HCT116 (cell line): Measurements from ENCODE around the gene RIMS4. TPM values are rescaled to one million over a fixed set of nuclear protein-coding genes. Genes with fewer than 3 reads are reported as not detected.

ENCODE experiments used
- ATAC-seq: fragments of 200-7000 bp; cut with Tn5 transposase; 2 replicates; pipeline ENCODE4 v1.9.1; 2020; ENCODE audit warnings: mild to moderate bottlenecking, moderate library complexity
- BruUV-seq: library from RNA; stranded (reverse); fragments of 400-500 nt; replicated peaks from 2 replicates; lab custom pipeline; 2021; lab: Mats Ljungman, UMichigan
- CTCF ChIA-PET: fragments of 300-600 bp; sonication (Branson Sonifier 250); formaldehyde crosslinking; loops from one replicate; lab custom pipeline; 2021; ENCODE audit warnings: antibody characterized with exemption; lab: Charles Lee
- POLR2A ChIA-PET: fragments of 300-600, 350-600 bp; sonication (Branson Sonifier 250); formaldehyde crosslinking; loops from one replicate; lab custom pipeline; 2021; ENCODE audit warnings: antibody characterized with exemption; lab: Charles Lee
- RAD21 ChIA-PET, 2 experiments: fragments of 300-600 bp; sonication (Branson Sonifier 250); formaldehyde crosslinking; loops; one replicate each; lab custom pipeline; 2023; ENCODE audit warnings: low total read pairs in 2 of 2; ENCODE audit not compliant: uncharacterized antibody in 2 of 2, unreplicated experiment in 2 of 2, low non-redundant PET in 1 of 2; lab: Charles Lee
- DNase-seq: peaks from one replicate; pipeline ENCODE4 v3.0.0-alpha.2; 2010; ENCODE audit warnings: low read depth, low spot score
- H2AFZ ChIP-seq: fragments of 200-600 bp; shearing (Covaris generic), sonication (generic); 2 replicates; pipeline ENCODE4 v1.6.1; 2017; ENCODE audit warnings: low read depth, mixed run types, mixed read lengths, antibody characterized with exemption, low read length; ENCODE audit not compliant: poor library complexity, severe bottlenecking
- H3K27ac ChIP-seq: 2 replicates; pipeline ENCODE4 v1.5.1; 2012; ENCODE audit warnings: low read depth, low read length
- H3K27me3 ChIP-seq: fragments of 200-600 bp; sonication (generic); 2 replicates; pipeline ENCODE4 v1.6.1; 2016; ENCODE audit warnings: mixed run types, low read length, mixed read lengths; ENCODE audit not compliant: insufficient read depth
- H3K36me3 ChIP-seq, 2 experiments: fragments of 200-500 bp in 1 of 2; fragments of 200-600 bp in 1 of 2; sonication (Bioruptor generic) in 1 of 2; sonication (generic) in 1 of 2; 2 replicates each; pipeline versions ENCODE4 v1.5.1 to v1.6.1; 2014 to 2016; ENCODE audit warnings: low read length in 2 of 2, inconsistent platforms in 1 of 2, mixed read lengths in 1 of 2, mixed run types in 1 of 2; ENCODE audit not compliant: insufficient read depth in 2 of 2, control insufficient read depth in 1 of 2
- H3K4me1 ChIP-seq, 2 experiments: fragments of 200-600 bp in 1 of 2; sonication (generic) in 1 of 2; 2 replicates each; pipeline versions ENCODE4 v1.5.1 to v1.6.1; 2012 to 2017; ENCODE audit warnings: low read length in 2 of 2, inconsistent platforms in 1 of 2, mild to moderate bottlenecking in 1 of 2, mixed read lengths in 1 of 2, mixed run types in 1 of 2, moderate library complexity in 1 of 2; ENCODE audit not compliant: insufficient read depth in 2 of 2, control insufficient read depth in 1 of 2
- H3K4me2 ChIP-seq: fragments of 200-600 bp; sonication (generic); 2 replicates; pipeline ENCODE4 v1.6.1; 2017; ENCODE audit warnings: mixed run types, low read length, mixed read lengths
- H3K4me3 ChIP-seq, 2 experiments: fragments of 200-600 bp in 1 of 2; sonication (generic) in 1 of 2; replicated peaks in 1 of 2; 2 replicates each; pipeline ENCODE4 v1.5.1; 2011 to 2016; ENCODE audit warnings: low read length in 2 of 2, control low read depth in 1 of 2, low read depth in 1 of 2, mild to moderate bottlenecking in 1 of 2, mixed read lengths in 1 of 2, mixed run types in 1 of 2
- H3K79me2 ChIP-seq: fragments of 200-600 bp; sonication (generic); 2 replicates; pipeline ENCODE4 v1.6.1; 2017; ENCODE audit warnings: mild to moderate bottlenecking, mixed run types, low read length, moderate library complexity, mixed read lengths; ENCODE audit not compliant: insufficient read depth
- H3K9ac ChIP-seq: fragments of 200-600 bp; sonication (generic); 2 replicates; pipeline ENCODE4 v1.6.1; 2016; ENCODE audit warnings: low read length, mixed read lengths
- H3K9me2 ChIP-seq: fragments of 200-600 bp; sonication (generic), shearing (Covaris generic); 2 replicates; pipeline ENCODE4 v1.6.1; 2017; ENCODE audit warnings: mixed run types, mild to moderate bottlenecking, moderate library complexity; ENCODE audit not compliant: insufficient read depth
- H3K9me3 ChIP-seq, 2 experiments: fragments of 200-500 bp in 1 of 2; fragments of 200-600 bp in 1 of 2; sonication (Bioruptor generic) in 1 of 2; sonication (generic) in 1 of 2; 2 replicates each; pipeline ENCODE4 v1.6.1; 2014 to 2017; ENCODE audit warnings: low read length in 2 of 2, mixed read lengths in 2 of 2, inconsistent platforms in 1 of 2, low read depth in 1 of 2, mild to moderate bottlenecking in 1 of 2, mixed run types in 1 of 2, moderate library complexity in 1 of 2; ENCODE audit not compliant: control insufficient read depth in 1 of 2, insufficient read depth in 1 of 2
- H4K20me1 ChIP-seq: fragments of 200-600 bp; sonication (generic), shearing (Covaris generic); 2 replicates; pipeline ENCODE4 v1.6.1; 2017; ENCODE audit warnings: mixed run types, mild to moderate bottlenecking, moderate library complexity; ENCODE audit not compliant: insufficient read depth
- ATF3 ChIP-seq: IDR thresholded peaks from 2 replicates; pipeline ENCODE4 v1.6.1; 2012
- CBX3 ChIP-seq: IDR thresholded peaks from 2 replicates; pipeline ENCODE4 v1.6.1; 2012; ENCODE audit warnings: low read depth
- CEBPB ChIP-seq: IDR thresholded peaks from 2 replicates; pipeline ENCODE4 v1.6.1; 2012; ENCODE audit warnings: low read depth
- EGR1 ChIP-seq: IDR thresholded peaks from 2 replicates; pipeline ENCODE4 v1.6.1; 2012; ENCODE audit warnings: low read depth
- EZH2 ChIP-seq: fragments of 200-600 bp; sonication (generic); IDR thresholded peaks from 2 replicates; pipeline ENCODE4 v1.6.1; 2017; ENCODE audit warnings: antibody characterized with exemption, mixed run types
- EZH2phosphoT487 ChIP-seq: fragments of 200-600 bp; IDR thresholded peaks from 2 replicates; pipeline ENCODE4 v1.6.1; 2018; ENCODE audit warnings: antibody characterized with exemption, borderline replicate concordance
- POLR2AphosphoS5 ChIP-seq: IDR thresholded peaks from 2 replicates; pipeline ENCODE4 v1.6.1; 2011; ENCODE audit warnings: mild to moderate bottlenecking, low read depth, low read length, moderate library complexity
- RAD21 ChIP-seq: IDR thresholded peaks from 2 replicates; pipeline ENCODE4 v1.6.1; 2012; ENCODE audit warnings: low read depth, mild to moderate bottlenecking
- SIN3A ChIP-seq: IDR thresholded peaks from 2 replicates; pipeline ENCODE4 v1.6.1; 2012; ENCODE audit warnings: low read depth
- SRF ChIP-seq: IDR thresholded peaks from 2 replicates; pipeline ENCODE4 v1.6.1; 2012; ENCODE audit warnings: low read depth
- ZBTB33 ChIP-seq: IDR thresholded peaks from 2 replicates; pipeline ENCODE4 v1.6.1; 2011; ENCODE audit warnings: mild to moderate bottlenecking, low read length, moderate library complexity; ENCODE audit not compliant: insufficient replicate concordance; ENCODE audit errors: extremely low read depth
- ZFX ChIP-seq: fragments of 450-650 bp; IDR thresholded peaks from 2 replicates; pipeline ENCODE4 v1.6.1; 2017
- ZNF274 ChIP-seq: fragments of 200-500 bp; sonication (Bioruptor generic); IDR thresholded peaks from 2 replicates; pipeline ENCODE4 v1.6.1; 2014; ENCODE audit warnings: mild to moderate bottlenecking, low read depth, low read length, inconsistent platforms
- intact Hi-C: fragments of 100-400 bp; cut with micrococcal nuclease; formaldehyde crosslinking; loops from 2 replicates; pipeline ENCODE4 v1.10.0; 2022
- total RNA-seq: library from RNA; stranded (reverse); gene quantifications from one replicate; pipeline ENCODE4 v1.2.1, GENCODE V29; 2021; ENCODE audit not compliant: unreplicated experiment
- TF ChIP-seq, protein P1 (sequence below): IDR thresholded peaks from 2 replicates; pipeline ENCODE4 v1.6.1; 2012; ENCODE audit warnings: low read depth
- TF ChIP-seq, protein P2 (sequence below): IDR thresholded peaks from 2 replicates; pipeline ENCODE4 v1.6.1; 2012
- TF ChIP-seq, protein P3 (sequence below), 3 experiments: fragments of 200-600 bp in 1 of 3; sonication (generic) in 1 of 3; IDR thresholded peaks in 2 of 3; conservative IDR thresholded peaks in 1 of 3; 2 replicates each; pipeline ENCODE4 v1.5.1; 2012 to 2017; ENCODE audit warnings: low read depth in 2 of 3, low read length in 2 of 3, antibody characterized with exemption in 1 of 3, borderline replicate concordance in 1 of 3, control low read depth in 1 of 3, mild to moderate bottlenecking in 1 of 3, mixed read lengths in 1 of 3, mixed run types in 1 of 3, moderate library complexity in 1 of 3; ENCODE audit not compliant: insufficient read depth in 1 of 3

RIMS4 gene
- total RNA-seq, 1 experiment from 2014 or later, result 0.05 TPM

DNA sequence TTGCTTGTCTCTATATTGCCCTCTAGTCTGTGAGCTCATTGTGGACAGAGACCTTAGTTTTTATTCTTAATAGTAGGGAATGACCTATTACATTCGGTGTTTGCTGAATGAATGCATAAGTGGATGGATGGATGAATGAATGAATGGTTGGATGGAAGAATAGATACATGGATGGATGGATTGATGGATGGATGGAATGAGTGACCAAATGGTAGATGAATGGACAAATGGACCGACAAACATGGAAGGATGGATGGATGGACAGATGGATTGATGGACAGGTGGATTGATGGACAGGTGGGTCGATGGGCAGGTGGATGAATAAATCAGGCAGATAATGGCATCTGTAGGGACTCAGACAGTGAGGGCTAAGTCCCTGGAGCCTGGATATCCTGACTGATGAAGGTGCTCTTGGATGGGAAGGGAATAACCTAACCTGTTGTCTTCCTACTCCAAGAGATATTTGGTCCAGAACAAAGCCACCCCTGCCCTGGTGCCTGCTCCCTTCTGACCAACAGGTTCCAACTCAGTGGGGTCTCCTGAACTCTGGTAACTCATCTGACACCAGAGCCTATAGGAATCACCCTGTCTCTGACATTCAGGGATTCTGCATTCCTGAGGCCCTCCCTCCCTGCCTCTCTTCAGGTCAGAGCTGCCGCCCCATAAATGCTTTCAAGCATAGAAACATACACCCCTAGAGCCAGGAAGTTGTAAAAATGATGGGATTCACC is 104.8 kb downstream of the RIMS4 start:
- Histone ChIP-seq H3K36me3 (no peaks in the 10 kb centered on the region), H3K9me3 (no peaks in the 10 kb centered on the region), H3K27ac (no peak overlapping the region), H3K4me3 (no peak overlapping the region), H3K4me1 (peaks cover 11 to 20% of the 10 kb centered on the region in 2 experiments; a peak in 3 of 4 replicates), H3K4me2 (no peak overlapping the region), H2AFZ (no peak overlapping the region), H3K79me2 (no peaks in the 10 kb centered on the region), H3K9me2 (no peaks in the 10 kb centered on the region), H4K20me1 (no peaks in the 10 kb centered on the region), H3K9ac (no peak overlapping the region), H3K27me3 (no peaks in the 10 kb centered on the region)
- BruUV-seq, result no TSS peak
- ChIA-PET POLR2A (no interaction called here), CTCF (no interaction called here), RAD21 (no interaction called here)
- intact Hi-C loops, result no loop called here
- DNase-seq (no peak), ATAC-seq (no peak)
- TF ChIP-seq POLR2AphosphoS5 (no peak), EGR1 (no peak), ATF3 (no peak), EZH2 (no peak), EZH2phosphoT487 (no peak), CBX3 (no peak), RAD21 (no peak), ZBTB33 (no peak), SIN3A (no peak), ZNF274 (no peak), SRF (no peak), ZFX (no peak), CEBPB (no peak)
- TF ChIP-seq, protein P1, sequence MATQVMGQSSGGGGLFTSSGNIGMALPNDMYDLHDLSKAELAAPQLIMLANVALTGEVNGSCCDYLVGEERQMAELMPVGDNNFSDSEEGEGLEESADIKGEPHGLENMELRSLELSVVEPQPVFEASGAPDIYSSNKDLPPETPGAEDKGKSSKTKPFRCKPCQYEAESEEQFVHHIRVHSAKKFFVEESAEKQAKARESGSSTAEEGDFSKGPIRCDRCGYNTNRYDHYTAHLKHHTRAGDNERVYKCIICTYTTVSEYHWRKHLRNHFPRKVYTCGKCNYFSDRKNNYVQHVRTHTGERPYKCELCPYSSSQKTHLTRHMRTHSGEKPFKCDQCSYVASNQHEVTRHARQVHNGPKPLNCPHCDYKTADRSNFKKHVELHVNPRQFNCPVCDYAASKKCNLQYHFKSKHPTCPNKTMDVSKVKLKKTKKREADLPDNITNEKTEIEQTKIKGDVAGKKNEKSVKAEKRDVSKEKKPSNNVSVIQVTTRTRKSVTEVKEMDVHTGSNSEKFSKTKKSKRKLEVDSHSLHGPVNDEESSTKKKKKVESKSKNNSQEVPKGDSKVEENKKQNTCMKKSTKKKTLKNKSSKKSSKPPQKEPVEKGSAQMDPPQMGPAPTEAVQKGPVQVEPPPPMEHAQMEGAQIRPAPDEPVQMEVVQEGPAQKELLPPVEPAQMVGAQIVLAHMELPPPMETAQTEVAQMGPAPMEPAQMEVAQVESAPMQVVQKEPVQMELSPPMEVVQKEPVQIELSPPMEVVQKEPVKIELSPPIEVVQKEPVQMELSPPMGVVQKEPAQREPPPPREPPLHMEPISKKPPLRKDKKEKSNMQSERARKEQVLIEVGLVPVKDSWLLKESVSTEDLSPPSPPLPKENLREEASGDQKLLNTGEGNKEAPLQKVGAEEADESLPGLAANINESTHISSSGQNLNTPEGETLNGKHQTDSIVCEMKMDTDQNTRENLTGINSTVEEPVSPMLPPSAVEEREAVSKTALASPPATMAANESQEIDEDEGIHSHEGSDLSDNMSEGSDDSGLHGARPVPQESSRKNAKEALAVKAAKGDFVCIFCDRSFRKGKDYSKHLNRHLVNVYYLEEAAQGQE, result no peak
- TF ChIP-seq, protein P2, sequence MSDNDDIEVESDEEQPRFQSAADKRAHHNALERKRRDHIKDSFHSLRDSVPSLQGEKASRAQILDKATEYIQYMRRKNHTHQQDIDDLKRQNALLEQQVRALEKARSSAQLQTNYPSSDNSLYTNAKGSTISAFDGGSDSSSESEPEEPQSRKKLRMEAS, result no peak
- TF ChIP-seq, protein P3, sequence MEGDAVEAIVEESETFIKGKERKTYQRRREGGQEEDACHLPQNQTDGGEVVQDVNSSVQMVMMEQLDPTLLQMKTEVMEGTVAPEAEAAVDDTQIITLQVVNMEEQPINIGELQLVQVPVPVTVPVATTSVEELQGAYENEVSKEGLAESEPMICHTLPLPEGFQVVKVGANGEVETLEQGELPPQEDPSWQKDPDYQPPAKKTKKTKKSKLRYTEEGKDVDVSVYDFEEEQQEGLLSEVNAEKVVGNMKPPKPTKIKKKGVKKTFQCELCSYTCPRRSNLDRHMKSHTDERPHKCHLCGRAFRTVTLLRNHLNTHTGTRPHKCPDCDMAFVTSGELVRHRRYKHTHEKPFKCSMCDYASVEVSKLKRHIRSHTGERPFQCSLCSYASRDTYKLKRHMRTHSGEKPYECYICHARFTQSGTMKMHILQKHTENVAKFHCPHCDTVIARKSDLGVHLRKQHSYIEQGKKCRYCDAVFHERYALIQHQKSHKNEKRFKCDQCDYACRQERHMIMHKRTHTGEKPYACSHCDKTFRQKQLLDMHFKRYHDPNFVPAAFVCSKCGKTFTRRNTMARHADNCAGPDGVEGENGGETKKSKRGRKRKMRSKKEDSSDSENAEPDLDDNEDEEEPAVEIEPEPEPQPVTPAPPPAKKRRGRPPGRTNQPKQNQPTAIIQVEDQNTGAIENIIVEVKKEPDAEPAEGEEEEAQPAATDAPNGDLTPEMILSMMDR (IDR thresholded peaks at IDR 0.05 in 2 of 3, conservative IDR thresholded peaks at IDR 0.05 in 1 of 3; ENCODE audit: borderline replicate concordance in 1 of 3, insufficient read depth in 1 of 3, low read depth in 2 of 3, low read length in 2 of 3), result no peak
